ENCODE results near the gene ZBED4.

DNA sequence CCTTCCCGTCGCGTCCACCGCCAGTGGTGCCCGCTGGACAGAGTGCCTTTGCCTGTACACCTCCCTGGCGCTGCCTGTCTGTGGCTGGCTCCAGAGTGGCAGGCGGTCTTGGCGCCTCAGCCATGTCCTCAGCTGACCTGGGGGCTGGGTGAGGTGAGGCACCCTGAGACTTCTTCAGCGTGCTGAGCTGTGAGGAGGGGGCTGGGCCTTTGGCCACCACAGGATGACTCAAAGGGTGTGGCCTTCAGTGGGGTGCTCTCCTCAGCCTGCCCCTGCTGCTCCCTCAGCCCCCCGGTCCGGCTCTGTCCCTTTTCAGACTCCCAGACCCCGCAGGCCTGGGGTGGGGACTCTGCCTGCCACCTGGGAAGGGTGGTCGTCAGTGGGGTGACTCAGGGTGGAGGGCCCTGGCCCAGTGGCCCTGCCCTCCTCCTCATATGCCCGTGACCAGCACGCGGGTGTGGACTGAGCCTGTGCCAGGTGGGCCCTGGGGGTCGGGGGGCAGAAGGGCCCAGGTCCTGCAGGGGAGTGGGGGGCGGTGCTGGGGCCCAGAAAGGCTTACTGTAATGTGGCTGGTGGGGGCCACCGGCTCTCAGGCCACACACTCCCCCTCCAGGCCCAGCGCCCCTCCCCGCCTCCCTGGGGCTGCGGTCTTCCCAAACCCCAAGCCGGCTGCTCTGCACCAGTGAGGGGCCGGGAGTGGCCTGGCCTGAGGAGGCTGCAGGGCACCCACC, 80.7 kb downstream of the ZBED4 start:
- no peak for TF ChIP-seq SP1 (IDR thresholded peaks at IDR 0.05; ENCODE audit: low read depth)
- TF ChIP-seq POLR2A (IDR thresholded peaks at IDR 0.05; ENCODE audit: borderline replicate concordance, extremely low read depth, insufficient read depth, insufficient read length), result no peak
- TF ChIP-seq, protein P1, sequence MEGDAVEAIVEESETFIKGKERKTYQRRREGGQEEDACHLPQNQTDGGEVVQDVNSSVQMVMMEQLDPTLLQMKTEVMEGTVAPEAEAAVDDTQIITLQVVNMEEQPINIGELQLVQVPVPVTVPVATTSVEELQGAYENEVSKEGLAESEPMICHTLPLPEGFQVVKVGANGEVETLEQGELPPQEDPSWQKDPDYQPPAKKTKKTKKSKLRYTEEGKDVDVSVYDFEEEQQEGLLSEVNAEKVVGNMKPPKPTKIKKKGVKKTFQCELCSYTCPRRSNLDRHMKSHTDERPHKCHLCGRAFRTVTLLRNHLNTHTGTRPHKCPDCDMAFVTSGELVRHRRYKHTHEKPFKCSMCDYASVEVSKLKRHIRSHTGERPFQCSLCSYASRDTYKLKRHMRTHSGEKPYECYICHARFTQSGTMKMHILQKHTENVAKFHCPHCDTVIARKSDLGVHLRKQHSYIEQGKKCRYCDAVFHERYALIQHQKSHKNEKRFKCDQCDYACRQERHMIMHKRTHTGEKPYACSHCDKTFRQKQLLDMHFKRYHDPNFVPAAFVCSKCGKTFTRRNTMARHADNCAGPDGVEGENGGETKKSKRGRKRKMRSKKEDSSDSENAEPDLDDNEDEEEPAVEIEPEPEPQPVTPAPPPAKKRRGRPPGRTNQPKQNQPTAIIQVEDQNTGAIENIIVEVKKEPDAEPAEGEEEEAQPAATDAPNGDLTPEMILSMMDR (IDR thresholded peaks at IDR 0.05 in 2 of 3, conservative IDR thresholded peaks at IDR 0.05 in 1 of 3; ENCODE audit: borderline replicate concordance in 1 of 3, insufficient read depth in 1 of 3, low read depth in 2 of 3, low read length in 2 of 3), result no peak
